ENCODE measurements around the gene MSI2.

Gene MSI2

GRCh38 chr17:57375040-57375769 lies 118.9 kb downstream of the MSI2 start:
- no peak for DNase-seq

GRCh38 chr17:57375770-57376225 lies 119.5 kb downstream of the MSI2 start:
- DNase-seq = no peak

GRCh38 chr17:57377094-57377493 lies 120.8 kb downstream of the MSI2 start:
- no peak for DNase-seq

- no peak for DNase-seq
These were observed 123.0 kb downstream of the MSI2 start for GRCh38 chr17:57379237-57379894.

GRCh38 chr17:57379895-57380434 lies 123.6 kb downstream of the MSI2 start:
- no peak for DNase-seq

- no peak for DNase-seq
These were observed 125.2 kb downstream of the MSI2 start for GRCh38 chr17:57381498-57381897.

GRCh38 chr17:57384219-57384618 lies 127.9 kb downstream of the MSI2 start:
- no peak for DNase-seq

GRCh38 chr17:57385975-57386374 lies 129.7 kb downstream of the MSI2 start:
- no peak for DNase-seq

- no peak for DNase-seq
These were observed 131.3 kb downstream of the MSI2 start for GRCh38 chr17:57387575-57387974.

GRCh38 chr17:57388131-57388725 lies 131.9 kb downstream of the MSI2 start:
- DNase-seq = no peak

- DNase-seq = no peak
These were observed 133.2 kb downstream of the MSI2 start for GRCh38 chr17:57389473-57389872.

GRCh38 chr17:57391076-57391825 lies 134.9 kb downstream of the MSI2 start:
- no peak for DNase-seq

- no peak for DNase-seq
These were observed 135.6 kb downstream of the MSI2 start for GRCh38 chr17:57391857-57392471.

- no peak for DNase-seq
These were observed 137.0 kb downstream of the MSI2 start for GRCh38 chr17:57393368-57393767.

GRCh38 chr17:57394375-57394774 lies 138.1 kb downstream of the MSI2 start:
- no peak for DNase-seq

- DNase-seq = no peak
These were observed 139.5 kb downstream of the MSI2 start for GRCh38 chr17:57395721-57396321.

- no peak for DNase-seq
These were observed 140.2 kb downstream of the MSI2 start for GRCh38 chr17:57396511-57396921.

GRCh38 chr17:57397402-57397801 lies 141.1 kb downstream of the MSI2 start:
- no peak for DNase-seq

GRCh38 chr17:57399690-57400089 lies 143.4 kb downstream of the MSI2 start:
- no peak for DNase-seq

GRCh38 chr17:57400648-57401047 lies 144.3 kb downstream of the MSI2 start:
- DNase-seq = no peak

GRCh38 chr17:57401556-57402488 lies 145.5 kb downstream of the MSI2 start:
- DNase-seq = no peak

All from NCI-H446 (cell line).